H1 (cell line): ENCODE data around the gene CEP85. TPM values are rescaled to one million over a fixed set of nuclear protein-coding genes. Genes with fewer than 3 reads are reported as not detected.

Experiments used
- BRCA1 ChIP-seq: IDR thresholded peaks from 2 replicates; pipeline ENCODE4 v1.6.1; 2012; ENCODE audit warnings: low read depth, low read length, improper control_type of control experiment
- CREB1 ChIP-seq: IDR thresholded peaks from 2 replicates; pipeline ENCODE4 v1.6.1; 2012; ENCODE audit warnings: inconsistent platforms
- CTBP2 ChIP-seq: IDR thresholded peaks from 2 replicates; pipeline ENCODE4 v1.7.0; 2011; ENCODE audit warnings: borderline replicate concordance, mild to moderate bottlenecking, moderate library complexity, mixed read lengths, low read length; ENCODE audit not compliant: insufficient read depth, insufficient read length
- CTCF ChIP-seq, 3 experiments: IDR thresholded peaks; 1 replicate in 2 of 3; 2 replicates in 1 of 3; pipeline versions ENCODE4 v1.5.1 to v1.6.1; 2011; ENCODE audit warnings: low read length in 3 of 3, mild to moderate bottlenecking in 3 of 3, inconsistent platforms in 2 of 3, low read depth in 1 of 3, moderate library complexity in 1 of 3; ENCODE audit not compliant: insufficient read depth in 1 of 3; ENCODE audit errors: control extremely low read depth in 1 of 3
- EZH2 ChIP-seq: fragments of 200-600 bp; sonication (generic); IDR thresholded peaks from 2 replicates; pipeline ENCODE4 v1.7.1; 2012; ENCODE audit warnings: low read depth, mild to moderate bottlenecking, moderate library complexity, low read length, inconsistent platforms; ENCODE audit not compliant: severe bottlenecking
- GABPA ChIP-seq: IDR thresholded peaks from 2 replicates; pipeline ENCODE4 v1.6.1; 2011; ENCODE audit warnings: mild to moderate bottlenecking, low read length, moderate library complexity, borderline replicate concordance; ENCODE audit not compliant: insufficient read depth
- JUND ChIP-seq: IDR thresholded peaks from 2 replicates; pipeline ENCODE4 v1.6.1; 2011; ENCODE audit warnings: mild to moderate bottlenecking, improper control_type of control experiment, low read length
- KDM4A ChIP-seq: IDR thresholded peaks from one replicate; pipeline ENCODE4 v1.7.1; 2012; ENCODE audit warnings: low read depth, mild to moderate bottlenecking, moderate library complexity, low read length, inconsistent platforms; ENCODE audit not compliant: severe bottlenecking
- KDM5A ChIP-seq: fragments of 200-600 bp; IDR thresholded peaks from 2 replicates; pipeline ENCODE4 v1.7.1; 2012; ENCODE audit warnings: mild to moderate bottlenecking, low read length, inconsistent platforms, mixed read lengths
- NANOG ChIP-seq: IDR thresholded peaks from 2 replicates; pipeline ENCODE4 v1.6.1; 2011; ENCODE audit warnings: low read length, low read depth, mild to moderate bottlenecking, inconsistent platforms; ENCODE audit not compliant: insufficient read depth, poor library complexity, severe bottlenecking
- NRF1 ChIP-seq: IDR thresholded peaks from 2 replicates; pipeline ENCODE4 v1.6.1; 2011; ENCODE audit warnings: mild to moderate bottlenecking, low read depth, low read length, improper control_type of control experiment
- POLR2AphosphoS5 ChIP-seq: IDR thresholded peaks from 2 replicates; pipeline ENCODE4 v1.6.1; 2011; ENCODE audit warnings: low read depth, low read length
- RFX5 ChIP-seq: IDR thresholded peaks from 2 replicates; pipeline ENCODE4 v1.6.1; 2011; ENCODE audit warnings: low read depth, low read length, improper control_type of control experiment, borderline replicate concordance
- RNF2 ChIP-seq: fragments of 200-900, 300-1000 bp; sonication (generic); IDR thresholded peaks from 2 replicates; pipeline ENCODE4 v1.7.1; 2016; ENCODE audit warnings: borderline replicate concordance, low read depth, mild to moderate bottlenecking, antibody characterized with exemption, low read length; ENCODE audit not compliant: poor library complexity, severe bottlenecking; ENCODE audit errors: missing control alignments
- SIRT6 ChIP-seq: IDR thresholded peaks from one replicate; pipeline ENCODE4 v1.7.1; 2012; ENCODE audit warnings: low read length, inconsistent platforms
- SIX5 ChIP-seq: IDR thresholded peaks from 2 replicates; pipeline ENCODE4 v1.6.1; 2011; ENCODE audit warnings: mild to moderate bottlenecking, low read depth, low read length
- SP1 ChIP-seq: IDR thresholded peaks from 2 replicates; pipeline ENCODE4 v1.6.1; 2011; ENCODE audit warnings: low read depth, low read length
- SP4 ChIP-seq: IDR thresholded peaks from 2 replicates; pipeline ENCODE4 v1.6.1; 2012; ENCODE audit warnings: low read length, inconsistent platforms
- TAF7 ChIP-seq: optimal IDR thresholded peaks from 2 replicates; pipeline ENCODE3; 2011; ENCODE audit warnings: low read depth, mild to moderate bottlenecking, inconsistent platforms, low read length, moderate library complexity, borderline replicate concordance
- YY1 ChIP-seq: IDR thresholded peaks from 2 replicates; pipeline ENCODE4 v1.6.1; 2011; ENCODE audit warnings: low read depth, mild to moderate bottlenecking, low read length
- ZNF274 ChIP-seq: IDR thresholded peaks from 2 replicates; pipeline ENCODE4 v1.7.0; 2012; ENCODE audit warnings: low read length, borderline replicate concordance; ENCODE audit errors: extremely low read depth
- polyA plus RNA-seq, 7 experiments: library from polyadenylated mRNA; depleted of rRNA in 3 of 7; stranded (reverse) in 5 of 7; unstranded in 2 of 7; fragments of >200 nt in 5 of 7; fragments of 200-250 nt in 2 of 7; gene quantifications; 1 replicate in 5 of 7; 2 replicates in 1 of 7; 4 replicates in 1 of 7; pipeline versions ENCODE4 v1.2.1 to v1.2.3, GENCODE V29; 2011 to 2013; ENCODE audit warnings: missing spikeins in 2 of 7, mixed read lengths in 2 of 7
- total RNA-seq: library from RNA; stranded (reverse); fragmentation: NEBNext Ultra II Directional; extraction: Animal tissue kit (Norgen Biotek cat#: 25700); gene quantifications from 2 replicates; pipeline ENCODE4 v1.2.1, GENCODE V29; 2021
- TF ChIP-seq, protein P1 (sequence below): IDR thresholded peaks from 2 replicates; pipeline ENCODE4 v1.6.1; 2012; ENCODE audit warnings: inconsistent platforms

CEP85 gene
- total and polyA plus RNA-seq, 2 of the 8 experiments (the other 6 are each of a cell fraction or from before 2014, with no cell fraction given) = 40.4 to 43.7 TPM

DNA sequence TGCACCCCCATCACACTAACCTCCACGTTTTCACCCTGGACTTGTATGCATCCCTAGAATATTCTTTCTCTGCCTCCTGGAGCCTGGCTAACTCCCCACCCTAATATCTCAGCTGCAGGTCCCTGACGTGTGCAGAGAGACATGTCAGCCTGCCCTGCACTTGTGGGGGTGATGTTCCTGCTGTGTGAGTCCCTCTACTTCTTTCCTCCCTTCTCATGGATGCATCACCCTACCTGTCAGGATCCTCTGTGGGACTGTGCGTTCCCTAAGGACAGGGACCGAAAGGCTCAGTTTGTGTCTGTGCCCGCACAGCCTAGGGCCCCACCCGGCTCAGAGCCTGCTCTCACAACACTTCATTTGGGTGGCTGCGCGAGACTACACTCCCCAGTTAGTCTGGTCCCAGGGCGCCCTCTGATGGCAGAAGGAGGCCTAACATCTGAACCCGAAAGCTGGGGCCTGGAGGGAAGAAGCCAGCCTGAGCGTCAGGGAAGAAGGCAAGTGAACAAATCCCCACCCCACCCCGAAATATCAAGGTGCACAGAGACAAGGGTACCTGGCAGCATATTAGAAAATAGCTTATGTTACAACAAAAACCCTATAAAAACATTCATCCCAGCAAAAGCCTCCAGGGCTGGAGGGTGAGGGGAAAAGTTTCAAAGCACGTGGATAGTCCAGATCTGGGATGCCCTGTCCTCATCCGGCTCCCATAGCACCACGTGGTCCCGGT lies 87.5 kb downstream of the CEP85 start (continued):
- TF ChIP-seq RNF2 = no peak
- no peak for TF ChIP-seq EZH2
- TF ChIP-seq CTBP2 = no peak
- TF ChIP-seq BRCA1 = no peak
- TF ChIP-seq, protein P1, sequence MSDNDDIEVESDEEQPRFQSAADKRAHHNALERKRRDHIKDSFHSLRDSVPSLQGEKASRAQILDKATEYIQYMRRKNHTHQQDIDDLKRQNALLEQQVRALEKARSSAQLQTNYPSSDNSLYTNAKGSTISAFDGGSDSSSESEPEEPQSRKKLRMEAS = no peak
- TF ChIP-seq NRF1 = no peak
- TF ChIP-seq SP1 = no peak
- TF ChIP-seq NANOG = no peak
- no peak for TF ChIP-seq JUND
- 0 out of 2 replicates have a peak, but pooled peaks have one; percentile 9 for TF ChIP-seq CREB1
- peak; percentile 26 for TF ChIP-seq TAF7
- no peak for TF ChIP-seq KDM5A
- no peak for TF ChIP-seq SIRT6
- TF ChIP-seq YY1 = 0 out of 2 replicates have a peak, but pooled peaks have one; percentile 15
- TF ChIP-seq POLR2AphosphoS5 = no peak
- TF ChIP-seq SIX5 = no peak
- no peak for TF ChIP-seq ZNF274
- TF ChIP-seq GABPA = peak; percentile 39; the same call in 1 of the 2 replicates
- TF ChIP-seq KDM4A = no peak
- TF ChIP-seq SP4 = no peak
- TF ChIP-seq RFX5 = no peak
- peak; percentile 83 to 97 (median 92) for TF ChIP-seq CTCF (IDR thresholded peaks at IDR 0.05; ENCODE audit: control extremely low read depth in 1 of 3, insufficient read depth in 1 of 3, low read depth in 1 of 3, low read length in 3 of 3)
